SK-N-SH treated with all-trans-retinoic acid at 6 μM for 48 hours (cell line): ENCODE data around the gene KIAA0319L.

Experiments used
- BACH2 ChIP-seq: fragments of 250-450 bp; sonication (Bioruptor Pico); IDR thresholded peaks from 2 replicates; pipeline ENCODE4 v1.9.0; 2021; ENCODE audit warnings: mild to moderate bottlenecking, borderline replicate concordance
- ESRRG ChIP-seq: fragments of 250-450 bp; sonication (Bioruptor Pico); IDR thresholded peaks from 2 replicates; pipeline ENCODE4 v1.6.1; 2021; ENCODE audit warnings: mild to moderate bottlenecking
- OSR1 ChIP-seq: fragments of 250-450 bp; sonication (Bioruptor Pico); IDR thresholded peaks from 2 replicates; pipeline ENCODE4 v1.8.0; 2022; ENCODE audit warnings: moderate library complexity, mild to moderate bottlenecking, inconsistent platforms
- PPARA ChIP-seq: fragments of 250-450 bp; sonication (Bioruptor Pico); IDR thresholded peaks from 2 replicates; pipeline ENCODE4 v1.5.0; 2020; ENCODE audit warnings: mild to moderate bottlenecking, borderline replicate concordance
- TCF4 ChIP-seq: fragments of 250-450 bp; sonication (Bioruptor Pico); IDR thresholded peaks from 2 replicates; pipeline ENCODE4 v1.8.0; 2021; ENCODE audit warnings: mild to moderate bottlenecking, moderate library complexity, borderline replicate concordance
- ZC3H10 ChIP-seq: fragments of 250-450 bp; sonication (Bioruptor Pico); IDR thresholded peaks from 2 replicates; pipeline ENCODE4 v1.5.1; 2021; ENCODE audit warnings: mild to moderate bottlenecking, moderate library complexity
- ZFP3 ChIP-seq: fragments of 250-450 bp; sonication (Bioruptor Pico); IDR thresholded peaks from 2 replicates; pipeline ENCODE4 v1.5.0; 2020; ENCODE audit warnings: mild to moderate bottlenecking, moderate library complexity
- ZFP30 ChIP-seq: fragments of 450-650 bp; formaldehyde crosslinking; IDR thresholded peaks from 2 replicates; pipeline ENCODE4 v1.5.0; 2022; ENCODE audit warnings: mild to moderate bottlenecking, moderate library complexity
- ZNF565 ChIP-seq: fragments of 450-650 bp; formaldehyde crosslinking; conservative IDR thresholded peaks from 2 replicates; pipeline ENCODE4 v1.5.0; 2020; ENCODE audit warnings: low read depth, mild to moderate bottlenecking, moderate library complexity
- ZNF70 ChIP-seq: fragments of 450-650 bp; formaldehyde crosslinking; IDR thresholded peaks from 2 replicates; pipeline ENCODE4 v1.5.0; 2020; ENCODE audit warnings: mild to moderate bottlenecking, moderate library complexity
- TF ChIP-seq, protein P1 (sequence below): fragments of 250-450 bp; sonication (Bioruptor Pico); IDR thresholded peaks from 2 replicates; pipeline ENCODE4 v1.5.1; 2021; ENCODE audit warnings: mild to moderate bottlenecking, moderate library complexity
- TF ChIP-seq, protein P2 (sequence below): fragments of 250-450 bp; sonication (Bioruptor Pico); IDR thresholded peaks from 2 replicates; pipeline ENCODE4 v1.5.0; 2020; ENCODE audit warnings: mild to moderate bottlenecking, moderate library complexity
- TF ChIP-seq, protein P3 (sequence below): fragments of 250-450 bp; sonication (Bioruptor Pico); IDR thresholded peaks from 2 replicates; pipeline ENCODE4 v1.8.0; 2020; ENCODE audit warnings: mild to moderate bottlenecking, moderate library complexity, borderline replicate concordance

DNA sequence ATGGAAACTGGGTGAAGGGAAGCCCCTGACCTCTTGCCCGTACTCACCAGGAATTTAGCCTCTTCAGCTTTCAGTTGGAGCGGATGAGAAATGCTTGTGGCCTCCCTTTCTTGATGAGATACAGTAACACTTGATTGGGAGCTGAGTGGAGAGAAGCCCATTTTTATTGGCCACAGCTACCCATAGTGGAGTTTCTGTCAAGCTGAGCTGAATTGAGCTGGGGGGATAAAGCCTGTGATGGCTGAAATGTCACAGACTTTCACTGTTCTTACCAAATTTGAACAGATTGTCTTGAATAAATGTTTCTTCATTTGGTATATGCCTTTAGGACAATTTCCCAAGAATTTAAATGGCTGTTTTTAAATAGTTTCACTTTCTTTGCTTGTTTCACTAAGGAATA, 162.8 kb downstream of the KIAA0319L start:
- no peak for TF ChIP-seq OSR1 (CRISPR knock-in tag)
- TF ChIP-seq ZNF70, result no peak
- TF ChIP-seq BACH2 (CRISPR knock-in tag), result no peak
- no peak for TF ChIP-seq ZNF565 (CRISPR knock-in tag)
- no peak for TF ChIP-seq ZFP3 (CRISPR knock-in tag)
- no peak for TF ChIP-seq PPARA (CRISPR knock-in tag)
- TF ChIP-seq, protein P1, sequence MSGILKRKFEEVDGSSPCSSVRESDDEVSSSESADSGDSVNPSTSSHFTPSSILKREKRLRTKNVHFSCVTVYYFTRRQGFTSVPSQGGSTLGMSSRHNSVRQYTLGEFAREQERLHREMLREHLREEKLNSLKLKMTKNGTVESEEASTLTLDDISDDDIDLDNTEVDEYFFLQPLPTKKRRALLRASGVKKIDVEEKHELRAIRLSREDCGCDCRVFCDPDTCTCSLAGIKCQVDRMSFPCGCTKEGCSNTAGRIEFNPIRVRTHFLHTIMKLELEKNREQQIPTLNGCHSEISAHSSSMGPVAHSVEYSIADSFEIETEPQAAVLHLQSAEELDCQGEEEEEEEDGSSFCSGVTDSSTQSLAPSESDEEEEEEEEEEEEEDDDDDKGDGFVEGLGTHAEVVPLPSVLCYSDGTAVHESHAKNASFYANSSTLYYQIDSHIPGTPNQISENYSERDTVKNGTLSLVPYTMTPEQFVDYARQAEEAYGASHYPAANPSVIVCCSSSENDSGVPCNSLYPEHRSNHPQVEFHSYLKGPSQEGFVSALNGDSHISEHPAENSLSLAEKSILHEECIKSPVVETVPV (CRISPR knock-in tag), result no peak
- TF ChIP-seq, protein P2, sequence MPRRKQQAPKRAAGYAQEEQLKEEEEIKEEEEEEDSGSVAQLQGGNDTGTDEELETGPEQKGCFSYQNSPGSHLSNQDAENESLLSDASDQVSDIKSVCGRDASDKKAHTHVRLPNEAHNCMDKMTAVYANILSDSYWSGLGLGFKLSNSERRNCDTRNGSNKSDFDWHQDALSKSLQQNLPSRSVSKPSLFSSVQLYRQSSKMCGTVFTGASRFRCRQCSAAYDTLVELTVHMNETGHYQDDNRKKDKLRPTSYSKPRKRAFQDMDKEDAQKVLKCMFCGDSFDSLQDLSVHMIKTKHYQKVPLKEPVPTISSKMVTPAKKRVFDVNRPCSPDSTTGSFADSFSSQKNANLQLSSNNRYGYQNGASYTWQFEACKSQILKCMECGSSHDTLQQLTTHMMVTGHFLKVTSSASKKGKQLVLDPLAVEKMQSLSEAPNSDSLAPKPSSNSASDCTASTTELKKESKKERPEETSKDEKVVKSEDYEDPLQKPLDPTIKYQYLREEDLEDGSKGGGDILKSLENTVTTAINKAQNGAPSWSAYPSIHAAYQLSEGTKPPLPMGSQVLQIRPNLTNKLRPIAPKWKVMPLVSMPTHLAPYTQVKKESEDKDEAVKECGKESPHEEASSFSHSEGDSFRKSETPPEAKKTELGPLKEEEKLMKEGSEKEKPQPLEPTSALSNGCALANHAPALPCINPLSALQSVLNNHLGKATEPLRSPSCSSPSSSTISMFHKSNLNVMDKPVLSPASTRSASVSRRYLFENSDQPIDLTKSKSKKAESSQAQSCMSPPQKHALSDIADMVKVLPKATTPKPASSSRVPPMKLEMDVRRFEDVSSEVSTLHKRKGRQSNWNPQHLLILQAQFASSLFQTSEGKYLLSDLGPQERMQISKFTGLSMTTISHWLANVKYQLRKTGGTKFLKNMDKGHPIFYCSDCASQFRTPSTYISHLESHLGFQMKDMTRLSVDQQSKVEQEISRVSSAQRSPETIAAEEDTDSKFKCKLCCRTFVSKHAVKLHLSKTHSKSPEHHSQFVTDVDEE (CRISPR knock-in tag), result no peak
- TF ChIP-seq ZFP30, result no peak
- TF ChIP-seq, protein P3, sequence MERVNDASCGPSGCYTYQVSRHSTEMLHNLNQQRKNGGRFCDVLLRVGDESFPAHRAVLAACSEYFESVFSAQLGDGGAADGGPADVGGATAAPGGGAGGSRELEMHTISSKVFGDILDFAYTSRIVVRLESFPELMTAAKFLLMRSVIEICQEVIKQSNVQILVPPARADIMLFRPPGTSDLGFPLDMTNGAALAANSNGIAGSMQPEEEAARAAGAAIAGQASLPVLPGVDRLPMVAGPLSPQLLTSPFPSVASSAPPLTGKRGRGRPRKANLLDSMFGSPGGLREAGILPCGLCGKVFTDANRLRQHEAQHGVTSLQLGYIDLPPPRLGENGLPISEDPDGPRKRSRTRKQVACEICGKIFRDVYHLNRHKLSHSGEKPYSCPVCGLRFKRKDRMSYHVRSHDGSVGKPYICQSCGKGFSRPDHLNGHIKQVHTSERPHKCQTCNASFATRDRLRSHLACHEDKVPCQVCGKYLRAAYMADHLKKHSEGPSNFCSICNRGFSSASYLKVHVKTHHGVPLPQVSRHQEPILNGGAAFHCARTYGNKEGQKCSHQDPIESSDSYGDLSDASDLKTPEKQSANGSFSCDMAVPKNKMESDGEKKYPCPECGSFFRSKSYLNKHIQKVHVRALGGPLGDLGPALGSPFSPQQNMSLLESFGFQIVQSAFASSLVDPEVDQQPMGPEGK (CRISPR knock-in tag), result no peak
- no peak for TF ChIP-seq ESRRG (CRISPR knock-in tag)
- TF ChIP-seq ZC3H10 (CRISPR knock-in tag), result no peak
- no peak for TF ChIP-seq TCF4 (CRISPR knock-in tag)
